Suprapubic skin (tissue), 4 donors: ENCODE measurements around the gene RPS6KA2. TPM values are rescaled to one million over a fixed set of nuclear protein-coding genes. Genes with fewer than 3 reads are reported as not detected.

ENCODE experiments used
- DNase-seq, 2 donors: peaks; one replicate each; pipeline ENCODE4 v3.0.0-alpha.2; 2019; ENCODE audit warnings: low spot score in 2 of 2
- H3K27ac ChIP-seq: fragments of 200-600 bp; sonication (generic); one replicate; pipeline ENCODE4 v1.5.1; 2019
- H3K27me3 ChIP-seq: fragments of 200-600 bp; sonication (generic); one replicate; pipeline ENCODE4 v1.5.1; 2019
- H3K36me3 ChIP-seq: fragments of 200-600 bp; sonication (generic); one replicate; pipeline ENCODE4 v1.5.1; 2019
- H3K4me1 ChIP-seq: fragments of 200-600 bp; sonication (generic); one replicate; pipeline ENCODE4 v1.5.1; 2019
- H3K4me3 ChIP-seq: fragments of 200-600 bp; sonication (generic); one replicate; pipeline ENCODE4 v1.5.1; 2019; ENCODE audit warnings: mild to moderate bottlenecking
- H3K9me3 ChIP-seq: fragments of 200-600 bp; sonication (generic); one replicate; pipeline ENCODE4 v1.5.1; 2019
- CTCF ChIP-seq, 2 donors: fragments of 200-600 bp in 1 of 2; fragments of 450-650 bp in 1 of 2; sonication (generic) in 1 of 2; IDR thresholded peaks; one replicate each; pipeline ENCODE4 v1.5.1; 2016 to 2019; ENCODE audit warnings: antibody characterized with exemption in 2 of 2, mild to moderate bottlenecking in 1 of 2, moderate library complexity in 1 of 2
- EP300 ChIP-seq: sonication (generic); formaldehyde crosslinking; IDR thresholded peaks from one replicate; pipeline ENCODE4 v1.6.1; 2017; ENCODE audit warnings: antibody characterized with exemption
- POLR2A ChIP-seq, 2 donors: fragments of 450-650 bp; IDR thresholded peaks; one replicate each; pipeline ENCODE4 v1.6.1; 2017; ENCODE audit warnings: antibody characterized with exemption in 2 of 2, mild to moderate bottlenecking in 2 of 2, moderate library complexity in 2 of 2
- POLR2AphosphoS5 ChIP-seq, 3 donors: sonication (generic); formaldehyde crosslinking; IDR thresholded peaks; one replicate each; pipeline ENCODE4 v1.6.1; 2017; ENCODE audit warnings: antibody characterized with exemption in 3 of 3
- WGBS: methylation state at CpG from one replicate; pipeline ENCODE4 v1.1.5; 2018; 5-methylcytosine and 5-hydroxymethylcytosine counted together
- total RNA-seq, 4 donors: library from RNA; depleted of rRNA; stranded (reverse); fragments of >200 nt; gene quantifications; one replicate each; pipeline ENCODE4 v1.1.0, GENCODE V29; 2016

RPS6KA2 gene
- total RNA-seq, 4 donors from 2014 or later: 24.2 to 38.5 (median 32.3) TPM

DNA sequence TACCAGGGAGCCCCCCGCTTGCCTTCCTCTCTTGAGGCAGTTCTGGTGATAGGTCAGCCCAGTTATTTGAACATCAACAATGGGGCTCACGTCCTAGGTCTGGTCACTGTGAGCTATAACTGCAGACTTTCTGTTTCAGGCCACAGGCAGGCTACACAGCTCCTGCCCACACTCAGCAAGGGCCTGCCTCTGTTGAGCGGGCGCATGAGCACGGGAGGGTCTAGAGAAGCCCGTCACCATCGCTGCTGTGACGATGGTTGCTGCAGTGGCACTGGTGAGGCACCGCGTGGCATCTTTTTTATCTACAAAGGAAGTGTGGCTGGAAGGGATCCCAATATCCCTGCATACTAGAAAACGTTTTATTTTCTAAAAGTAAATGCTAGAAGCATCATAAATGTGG lies 118.3 kb downstream of the RPS6KA2 start:
- Histone ChIP-seq H3K27ac (no peak overlapping the region), H3K27me3 (no peaks in the 10 kb centered on the region), H3K36me3 (peaks cover 37% of the 10 kb centered on the region), H3K9me3 (no peaks in the 10 kb centered on the region), H3K4me1 (no peaks in the 10 kb centered on the region), H3K4me3 (no peak overlapping the region)
- no peak for DNase-seq
- TF ChIP-seq POLR2A (IDR thresholded peaks at IDR 0.05) (no peak), POLR2AphosphoS5 (IDR thresholded peaks at IDR 0.05) (no peak), EP300 (no peak), CTCF (IDR thresholded peaks at IDR 0.05) (no peak)
- WGBS: 90% methylated on average over 11 of the region's 11 CpGs

GRCh38 chr6:166507809-166508564 lies 119.1 kb downstream of the RPS6KA2 start:
- H3K9me3 ChIP-seq: no peaks in the 10 kb centered on the region
- no peak overlapping the region for H3K27ac ChIP-seq
- no peak for DNase-seq
- H3K4me1 ChIP-seq: no peaks in the 10 kb centered on the region
- TF ChIP-seq CTCF (IDR thresholded peaks at IDR 0.05): no peak
- no peak for TF ChIP-seq POLR2AphosphoS5 (IDR thresholded peaks at IDR 0.05)
- no peak for TF ChIP-seq EP300
- TF ChIP-seq POLR2A (IDR thresholded peaks at IDR 0.05): no peak
- 90% methylated on average over 25 of the region's 25 CpGs for WGBS
- peaks cover 44% of the 10 kb centered on the region for H3K36me3 ChIP-seq
- H3K4me3 ChIP-seq: no peak overlapping the region
- H3K27me3 ChIP-seq: no peaks in the 10 kb centered on the region

DNA sequence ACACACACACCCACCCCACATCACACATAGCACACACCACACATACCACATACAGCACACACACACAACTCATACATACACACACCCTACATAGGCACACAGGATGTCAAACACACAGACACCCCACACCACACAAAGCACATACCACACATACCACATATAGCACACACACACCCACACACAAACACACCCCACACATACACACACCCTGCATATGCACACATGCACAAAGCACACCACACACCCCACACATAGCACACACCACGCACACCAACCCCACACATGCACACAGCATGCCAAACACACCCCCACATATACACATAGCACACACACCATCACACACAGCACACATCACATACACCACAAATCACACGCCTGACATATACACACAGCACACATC lies 119.7 kb downstream of the RPS6KA2 start:
- Histone ChIP-seq H3K4me3 (no peak overlapping the region), H3K4me1 (no peaks in the 10 kb centered on the region), H3K27me3 (no peaks in the 10 kb centered on the region), H3K36me3 (peaks cover 45% of the 10 kb centered on the region), H3K9me3 (no peaks in the 10 kb centered on the region), H3K27ac (no peak overlapping the region)
- DNase-seq: no peak
- TF ChIP-seq POLR2AphosphoS5 (IDR thresholded peaks at IDR 0.05): no peak
- no peak for TF ChIP-seq EP300
- TF ChIP-seq POLR2A (IDR thresholded peaks at IDR 0.05): no peak
- no peak for TF ChIP-seq CTCF (IDR thresholded peaks at IDR 0.05)
- WGBS: 98% methylated on average over 2 of the region's 2 CpGs

DNA sequence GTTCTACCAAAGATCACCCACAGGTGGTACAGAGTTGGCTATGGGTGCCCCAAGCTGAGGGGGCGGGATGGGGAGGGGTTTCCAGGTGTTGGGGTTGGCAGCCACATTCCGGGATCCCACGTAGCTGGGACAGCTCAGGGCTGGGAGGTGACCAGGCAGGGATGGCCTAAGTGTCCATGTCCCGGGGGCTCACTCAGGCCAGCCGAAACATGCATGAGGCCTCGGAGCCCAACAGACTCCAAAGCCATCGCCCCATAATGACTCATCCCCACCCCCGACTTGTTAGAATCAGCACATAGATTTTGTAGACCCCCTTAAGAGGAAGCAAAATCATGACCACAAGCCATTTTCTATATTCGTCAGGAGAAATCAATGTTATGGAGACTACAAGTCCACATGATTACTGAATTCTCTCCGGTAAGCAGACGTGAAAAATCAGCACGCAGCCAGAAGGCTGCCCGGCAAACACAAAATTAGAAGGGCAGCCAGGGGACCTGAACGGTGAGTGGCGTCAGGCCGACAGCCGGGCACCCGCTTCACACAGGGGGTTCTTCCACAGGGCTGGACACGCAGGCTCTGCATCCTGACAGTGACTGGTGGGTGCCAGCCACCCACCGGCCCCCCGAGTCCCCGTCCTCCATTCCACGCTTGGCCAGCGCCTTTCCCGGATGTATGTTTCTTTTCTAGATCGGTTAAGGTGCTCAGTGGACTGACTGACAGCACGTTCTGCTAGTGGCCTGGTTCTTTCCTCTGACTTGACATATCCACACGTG lies 121.7 kb downstream of the RPS6KA2 start:
- no peak for TF ChIP-seq EP300
- TF ChIP-seq POLR2AphosphoS5 (IDR thresholded peaks at IDR 0.05): no peak
- no peak for TF ChIP-seq CTCF (IDR thresholded peaks at IDR 0.05)
- no peak for TF ChIP-seq POLR2A (IDR thresholded peaks at IDR 0.05)
- Histone ChIP-seq H3K4me1 (no peaks in the 10 kb centered on the region), H3K36me3 (peaks cover 54% of the 10 kb centered on the region), H3K27ac (no peak overlapping the region), H3K9me3 (no peaks in the 10 kb centered on the region), H3K4me3 (no peak overlapping the region), H3K27me3 (no peaks in the 10 kb centered on the region)
- no peak for DNase-seq
- WGBS: 95% methylated on average over 27 of the region's 28 CpGs

DNA sequence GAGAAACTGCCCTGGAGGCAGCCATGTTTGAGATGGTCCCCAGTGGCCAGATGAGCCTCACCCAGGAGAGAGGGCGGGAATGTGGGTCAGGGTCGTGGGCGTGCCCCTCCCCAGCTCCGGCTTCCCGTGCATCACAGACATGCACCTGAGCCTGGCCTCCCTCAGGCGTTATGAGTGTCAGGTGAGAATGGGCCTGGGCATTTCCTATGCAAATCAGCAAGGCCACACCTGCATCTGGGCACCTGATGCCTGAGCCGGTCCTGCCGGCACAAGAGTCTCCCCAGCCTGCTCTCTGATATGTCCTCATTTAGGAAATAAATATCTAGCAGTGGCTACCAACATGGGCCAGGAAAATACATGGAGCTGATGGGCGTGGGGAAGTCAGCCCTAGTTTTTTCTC lies 123.0 kb downstream of the RPS6KA2 start:
- WGBS: 67% methylated on average over 4 of the region's 9 CpGs
- DNase-seq: no peak
- peaks cover 53% of the 10 kb centered on the region for H3K36me3 ChIP-seq
- TF ChIP-seq POLR2AphosphoS5 (IDR thresholded peaks at IDR 0.05) (no peak), POLR2A (IDR thresholded peaks at IDR 0.05) (no peak), EP300 (no peak), CTCF (IDR thresholded peaks at IDR 0.05) (no peak)
- H3K4me1 ChIP-seq: no peaks in the 10 kb centered on the region
- H3K27ac ChIP-seq: no peak overlapping the region
- H3K4me3 ChIP-seq: no peak overlapping the region
- no peaks in the 10 kb centered on the region for H3K27me3 ChIP-seq
- no peaks in the 10 kb centered on the region for H3K9me3 ChIP-seq
